ENCODE data around the gene PPP4R2. TPM values are rescaled to one million over a fixed set of nuclear protein-coding genes. Genes with fewer than 3 reads are reported as not detected.

PPP4R2 gene
- total and polyA plus RNA-seq, 10 of the 15 experiments (the other 5 are each of a cell fraction or from before 2014, with no cell fraction given): 16.7 to 83.4 (median 38.9) TPM

DNA sequence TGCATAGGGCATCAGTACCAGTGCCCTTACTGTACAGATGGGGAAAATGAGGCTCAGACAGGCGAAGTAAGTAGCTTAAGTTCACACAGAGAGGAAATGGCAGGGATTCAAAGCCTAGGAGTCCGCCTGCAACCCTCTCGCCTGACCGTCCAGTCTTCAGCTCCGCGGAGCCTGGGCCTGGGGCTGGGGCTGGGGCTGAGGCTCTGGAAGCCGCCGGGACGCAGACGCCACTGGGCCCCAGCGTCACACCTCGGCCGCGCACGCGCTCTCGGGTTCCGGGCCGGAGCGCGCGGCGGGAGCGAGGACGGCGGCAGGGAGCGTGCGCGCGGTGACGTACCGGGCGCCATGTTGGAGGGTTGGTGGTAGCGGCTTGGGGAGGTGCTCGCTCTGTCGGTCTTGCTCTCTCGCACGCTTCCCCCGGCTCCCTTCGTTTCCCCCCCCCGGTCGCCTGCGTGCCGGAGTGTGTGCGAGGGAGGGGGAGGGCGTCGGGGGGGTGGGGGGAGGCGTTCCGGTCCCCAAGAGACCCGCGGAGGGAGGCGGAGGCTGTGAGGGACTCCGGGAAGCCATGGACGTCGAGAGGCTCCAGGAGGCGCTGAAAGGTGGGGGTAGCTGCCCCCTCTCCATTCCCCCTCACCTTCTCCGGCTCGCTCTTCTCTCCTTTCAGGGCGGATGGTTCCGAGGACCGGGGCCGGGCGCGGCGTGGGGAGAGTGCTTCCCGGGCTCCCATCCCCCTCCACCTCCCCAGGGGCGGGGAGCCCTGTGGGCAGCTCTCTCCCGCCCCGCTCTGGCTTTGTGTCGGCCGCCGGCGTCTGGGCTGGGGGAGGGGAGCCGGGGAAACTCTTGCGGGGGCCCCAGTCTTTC is at the start of gene PPP4R2 (continued):
- TF ChIP-seq TARDBP (IDR thresholded peaks at IDR 0.05; ENCODE audit: borderline replicate concordance) (no peak), ESRRA (IDR thresholded peaks at IDR 0.05; ENCODE audit: low read length) (no peak), NFYA (IDR thresholded peaks at IDR 0.05; ENCODE audit: borderline replicate concordance, low read depth, low read length) (no peak)
- TF ChIP-seq, protein P1, sequence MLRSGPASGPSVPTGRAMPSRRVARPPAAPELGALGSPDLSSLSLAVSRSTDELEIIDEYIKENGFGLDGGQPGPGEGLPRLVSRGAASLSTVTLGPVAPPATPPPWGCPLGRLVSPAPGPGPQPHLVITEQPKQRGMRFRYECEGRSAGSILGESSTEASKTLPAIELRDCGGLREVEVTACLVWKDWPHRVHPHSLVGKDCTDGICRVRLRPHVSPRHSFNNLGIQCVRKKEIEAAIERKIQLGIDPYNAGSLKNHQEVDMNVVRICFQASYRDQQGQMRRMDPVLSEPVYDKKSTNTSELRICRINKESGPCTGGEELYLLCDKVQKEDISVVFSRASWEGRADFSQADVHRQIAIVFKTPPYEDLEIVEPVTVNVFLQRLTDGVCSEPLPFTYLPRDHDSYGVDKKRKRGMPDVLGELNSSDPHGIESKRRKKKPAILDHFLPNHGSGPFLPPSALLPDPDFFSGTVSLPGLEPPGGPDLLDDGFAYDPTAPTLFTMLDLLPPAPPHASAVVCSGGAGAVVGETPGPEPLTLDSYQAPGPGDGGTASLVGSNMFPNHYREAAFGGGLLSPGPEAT (IDR thresholded peaks at IDR 0.05; ENCODE audit: low read depth): no peak; the same call in none of the 2 replicates
- TF ChIP-seq, protein P2, sequence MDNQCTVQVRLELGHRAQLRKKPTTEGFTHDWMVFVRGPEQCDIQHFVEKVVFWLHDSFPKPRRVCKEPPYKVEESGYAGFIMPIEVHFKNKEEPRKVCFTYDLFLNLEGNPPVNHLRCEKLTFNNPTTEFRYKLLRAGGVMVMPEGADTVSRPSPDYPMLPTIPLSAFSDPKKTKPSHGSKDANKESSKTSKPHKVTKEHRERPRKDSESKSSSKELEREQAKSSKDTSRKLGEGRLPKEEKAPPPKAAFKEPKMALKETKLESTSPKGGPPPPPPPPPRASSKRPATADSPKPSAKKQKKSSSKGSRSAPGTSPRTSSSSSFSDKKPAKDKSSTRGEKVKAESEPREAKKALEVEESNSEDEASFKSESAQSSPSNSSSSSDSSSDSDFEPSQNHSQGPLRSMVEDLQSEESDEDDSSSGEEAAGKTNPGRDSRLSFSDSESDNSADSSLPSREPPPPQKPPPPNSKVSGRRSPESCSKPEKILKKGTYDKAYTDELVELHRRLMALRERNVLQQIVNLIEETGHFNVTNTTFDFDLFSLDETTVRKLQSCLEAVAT (IDR thresholded peaks at IDR 0.05): peak; percentile 17; the same call in 1 of the 2 replicates

DNA sequence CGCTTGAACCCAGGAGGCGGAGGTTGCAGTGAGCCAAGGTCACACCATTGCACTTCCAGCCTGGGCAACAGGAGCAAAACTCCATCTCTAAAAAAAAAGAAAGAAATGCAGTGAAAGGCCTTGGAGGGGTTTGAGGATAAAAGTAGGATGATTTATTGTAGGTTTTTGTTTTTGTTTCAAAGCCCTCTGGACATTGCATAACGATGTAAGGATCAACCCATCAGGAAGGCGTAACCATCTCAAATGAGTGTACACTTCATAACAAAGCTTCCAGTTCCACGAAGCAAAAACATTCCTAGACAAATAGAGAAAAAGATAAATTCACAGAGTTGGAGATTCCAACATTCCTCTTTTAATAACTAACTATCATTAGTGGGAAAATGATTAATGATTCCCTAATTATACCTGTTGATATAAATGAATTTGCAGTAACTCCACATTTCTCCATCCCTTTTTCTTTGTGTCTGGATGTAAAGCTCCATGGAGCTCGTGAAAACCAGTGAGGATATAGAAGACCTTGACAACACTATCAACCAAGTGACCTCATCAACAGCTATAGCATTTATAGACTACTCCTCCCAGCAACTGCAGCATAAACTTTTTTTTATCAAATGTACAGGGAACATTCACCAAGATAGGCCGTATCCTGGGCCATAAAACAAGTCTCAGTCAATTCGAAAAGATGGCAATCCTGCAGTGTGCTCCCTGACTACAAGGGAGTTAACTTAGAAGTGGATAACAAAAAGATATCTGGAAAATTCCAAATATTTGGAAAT is 48.7 kb upstream of the PPP4R2 start:
- in situ Hi-C loops (cut with MboI): no loop called here
- no peak for DNase-seq (ENCODE audit: low read depth, low spot score)
- ChIA-PET CTCF (interaction anchor here (0.8 to 5.0 kb wide), 4 partner anchors 18 to 108 kb away, joined by 3 to 28 read pairs (median 4); no protein-coding TSS in a partner anchor), RAD21 (ENCODE audit: unreplicated experiment) (interaction anchor here (1.9 kb wide), 1 partner anchor 107 kb away, joined by 5 read pairs; no protein-coding TSS in a partner anchor), SMC1A (ENCODE audit: uncharacterized antibody, unreplicated experiment) (interaction anchor here (0.6 to 1.7 kb wide), 3 partner anchors 18 to 108 kb away, joined by 3 to 9 read pairs (median 3); no protein-coding TSS in a partner anchor), POLR2A (interaction anchor here (0.7 to 1.1 kb wide), 2 partner anchors 13 to 49 kb away, joined by 3 to 4 read pairs; partner anchors contain the start of gene PPP4R2)
- H4K20me1 ChIP-seq (ENCODE audit: control insufficient read depth, insufficient read depth): no peaks in the 10 kb centered on the region
- no peak overlapping the region for H3K27ac ChIP-seq (ENCODE audit: control insufficient read depth, insufficient read depth)
- H3K4me1 ChIP-seq (ENCODE audit: control insufficient read depth, insufficient read depth, low read length): peaks cover 13% of the 10 kb centered on the region
- no peaks in the 10 kb centered on the region for H3K27me3 ChIP-seq (replicated peaks in 1 of 2; ENCODE audit: control insufficient read depth in 2 of 2, insufficient read depth in 2 of 2, low read length in 1 of 2)
- WGBS (ENCODE audit: insufficient coverage, insufficient replicate concordance, low lambda C conversion rate, missing lambda C conversion rate): 64% methylated on average over 8 of the region's 8 CpGs
- no peak for FAIRE-seq
- no peaks in the 10 kb centered on the region for H3K79me2 ChIP-seq (ENCODE audit: control insufficient read depth, insufficient read depth, low read length)
- H3K36me3 ChIP-seq (ENCODE audit: control insufficient read depth in 2 of 2, insufficient read depth in 2 of 2, low read length in 1 of 2): no peaks in the 10 kb centered on the region
- intact Hi-C loops (cut with micrococcal nuclease; ENCODE audit: unreplicated experiment): no loop called here
- no peak overlapping the region for H3K4me2 ChIP-seq (ENCODE audit: control insufficient read depth, insufficient read depth)
- H3K9ac ChIP-seq (ENCODE audit: control insufficient read depth, insufficient read depth, low read length): no peak overlapping the region
- H3K9me3 ChIP-seq (replicated peaks; ENCODE audit: control insufficient read depth, insufficient read depth, low read length): no peaks in the 10 kb centered on the region
- H2AFZ ChIP-seq (ENCODE audit: control insufficient read depth, low read depth, low read length): no peak overlapping the region
- ATAC-seq: no peak
- BruUV-seq (replicated peaks): no TSS peak
- no peak for TF ChIP-seq STAT3 (IDR thresholded peaks at IDR 0.05; ENCODE audit: low read depth, low read length)
- no peak for TF ChIP-seq RB1 (IDR thresholded peaks at IDR 0.05; ENCODE audit: borderline replicate concordance)
- no peak for TF ChIP-seq IRF4 (IDR thresholded peaks at IDR 0.05; ENCODE audit: low read depth, low read length)
- TF ChIP-seq, protein P3, sequence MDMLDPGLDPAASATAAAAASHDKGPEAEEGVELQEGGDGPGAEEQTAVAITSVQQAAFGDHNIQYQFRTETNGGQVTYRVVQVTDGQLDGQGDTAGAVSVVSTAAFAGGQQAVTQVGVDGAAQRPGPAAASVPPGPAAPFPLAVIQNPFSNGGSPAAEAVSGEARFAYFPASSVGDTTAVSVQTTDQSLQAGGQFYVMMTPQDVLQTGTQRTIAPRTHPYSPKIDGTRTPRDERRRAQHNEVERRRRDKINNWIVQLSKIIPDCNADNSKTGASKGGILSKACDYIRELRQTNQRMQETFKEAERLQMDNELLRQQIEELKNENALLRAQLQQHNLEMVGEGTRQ (IDR thresholded peaks at IDR 0.05; ENCODE audit: borderline replicate concordance, low read depth, low read length): no peak
- TF ChIP-seq MEF2B (IDR thresholded peaks at IDR 0.05; ENCODE audit: partially characterized antibody, poor library complexity, severe bottlenecking): no peak
- H3K4me3 ChIP-seq: no peak overlapping the region
